Heart left ventricle (tissue), 16 donors: ENCODE measurements around the gene DLGAP1. TPM values are rescaled to one million over a fixed set of nuclear protein-coding genes. Genes with fewer than 3 reads are reported as not detected.
"Not testable (repeated sequence)": the region's sequence is repeated elsewhere in the genome, so short reads cannot be mapped to it uniquely, and the experiment has no call there.

Source experiments
- ATAC-seq, 4 donors: fragments of 200-7000 bp; cut with Tn5 transposase; one replicate each; pipeline ENCODE4 v1.9.1; 2020 to 2022; ENCODE audit warnings: moderate library complexity in 4 of 4, mild to moderate bottlenecking in 3 of 4, moderate number of reproducible peaks in 1 of 4
- DNase-seq, 5 donors: peaks; one replicate each; pipeline ENCODE4 v3.0.0-alpha.2; 2020
- H3K27ac ChIP-seq, 12 donors: fragments of 200-600 bp; sonication (generic) in 4 of 12; one replicate each; pipeline versions ENCODE4 v1.5.0 to v1.8.0; 2016 to 2022; ENCODE audit warnings: mild to moderate bottlenecking in 2 of 12
- H3K27me3 ChIP-seq, 9 donors: fragments of 200-600 bp; sonication (generic) in 2 of 9; one replicate each; pipeline versions ENCODE4 v1.5.1 to v1.8.0; 2016 to 2022; ENCODE audit warnings: mild to moderate bottlenecking in 3 of 9
- H3K36me3 ChIP-seq, 9 donors: fragments of 200-600 bp; sonication (generic) in 2 of 9; one replicate each; pipeline versions ENCODE4 v1.5.0 to v1.8.0; 2018 to 2022; ENCODE audit warnings: mild to moderate bottlenecking in 2 of 9
- H3K4me1 ChIP-seq, 12 donors: fragments of 200-600 bp; sonication (generic) in 4 of 12; one replicate each; pipeline versions ENCODE4 v1.5.0 to v1.8.0; 2016 to 2022; ENCODE audit warnings: mild to moderate bottlenecking in 3 of 12
- H3K4me3 ChIP-seq, 12 donors: fragments of 200-600 bp; sonication (generic) in 4 of 12; one replicate each; pipeline versions ENCODE4 v1.5.0 to v1.8.0; 2017 to 2022; ENCODE audit warnings: mild to moderate bottlenecking in 9 of 12, moderate library complexity in 4 of 12
- H3K9me3 ChIP-seq, 12 donors: fragments of 200-600 bp; sonication (generic) in 4 of 12; one replicate each; pipeline versions ENCODE4 v1.5.0 to v1.8.0; 2016 to 2022; ENCODE audit warnings: mild to moderate bottlenecking in 1 of 12
- CTCF ChIP-seq, 12 donors: fragments of 200-600 bp; sonication (generic) in 4 of 12; IDR thresholded peaks; one replicate each; pipeline versions ENCODE4 v1.5.0 to v1.8.0; 2018 to 2022; ENCODE audit warnings: antibody characterized with exemption in 12 of 12, mild to moderate bottlenecking in 5 of 12
- POLR2A ChIP-seq, 2 donors: fragments of 450-650 bp; IDR thresholded peaks; one replicate each; pipeline ENCODE4 v1.6.1; 2017; ENCODE audit warnings: antibody characterized with exemption in 2 of 2, mild to moderate bottlenecking in 2 of 2, moderate library complexity in 2 of 2
- WGBS, 4 donors: extraction: QIAGEN DNeasy Blood & Tissue Kit in 2 of 4; methylation state at CpG; one replicate each; pipeline versions ENCODE4 v1.1.5 to v1.1.7; 2013 to 2018; 5-methylcytosine and 5-hydroxymethylcytosine counted together
- intact Hi-C, 10 donors: fragments of 100-400 bp; cut with DNase I; formaldehyde crosslinking; loops; one replicate each; pipeline versions ENCODE4 v1.11.1 to v1.14.2; 2022
- polyA plus RNA-seq, 2 donors: library from polyadenylated mRNA; stranded (reverse); fragments of 200-250 nt; gene quantifications; one replicate each; pipeline ENCODE4 v1.2.3, GENCODE V29; 2013
- total RNA-seq, 9 donors: library from RNA; depleted of rRNA in 2 of 9; stranded (reverse); fragments of >200 nt in 2 of 9; fragmentation: NEBNext Ultra II Directional in 3 of 9; extraction: Animal tissue kit (Norgen Biotek cat#: 25700) in 3 of 9; gene quantifications; one replicate each; pipeline versions ENCODE4 v1.1.0 to v1.2.4, GENCODE V29; 2016 to 2023
- donor health status: ischemic (EF 13 %, LVEDD 7.1; RV severe dilation, severe dysfunction).
- donor health status: healthy with polysubstance abuse.
- donor health status: DM: no; HTN: yes; CAD: no.
- donor health status: DM: no; HTN: no; CAD: no.
- donor health status: ischemic (EF 25% LVEDD 6.9; RV normal size, moderate dysfunction).
- donor health status: ischemic (EF 25% LVEDD 5.7; RV mildly dilated, moderate dysfunction).
- donor health status: healthy.
- donor health status: DM: yes; HTN: yes; CAD: no.
- donor health status: ischemic (EF 35%, LVEDD 5.7; RV mildly dilated, moderate dysfunction).
- donor health status: nonischemic (EF 11% LVEDD 7.7; RV severe dilation, severe dysfunction).
- donor health status: DM: yes; HTN: yes; CAD: no.
- donor health status: PGD.
- donor health status: ischemic (EF 29% LVEDD 5.4; RV normal size, mild dysfunction).
- donor health status: nonischemic (EF 23%, LVEDD 6.1; RV moderate dilation, normal function).

Gene DLGAP1
- total and polyA plus RNA-seq, 11 donors, result 0.10 to 5.5 (median 0.40) TPM; not detected in 1

- Histone ChIP-seq H3K36me3 (no peaks in the 10 kb centered on the region), H3K27me3 (no peaks in the 10 kb centered on the region), H3K27ac (no peak overlapping the region), H3K4me1 (peaks cover 0 to 9% (median 0%) of the 10 kb centered on the region in 12 donors), H3K9me3 (no peaks in the 10 kb centered on the region), H3K4me3 (no peak overlapping the region)
- TF ChIP-seq CTCF (IDR thresholded peaks at IDR 0.05), result no peak
- TF ChIP-seq POLR2A (IDR thresholded peaks at IDR 0.05), result no peak
- DNase-seq, result no peak
- intact Hi-C loops, result loop anchor here in 2 of 10 donors (5.0 kb wide), 2 partner anchors 117 to 302 kb away; no protein-coding TSS in a partner anchor
- no peak for ATAC-seq
- WGBS, 4 donors, result 97 to 100% (median 99%) methylated on average over 2 of the region's 2 CpGs
These were observed 870.7 kb downstream of the DLGAP1 start for GRCh38 chr18:3584266-3584861.

GRCh38 chr18:3583873-3584247, 871.2 kb downstream of the DLGAP1 start:
- no peaks in the 10 kb centered on the region for H3K36me3 ChIP-seq
- H3K27me3 ChIP-seq, result no peaks in the 10 kb centered on the region
- intact Hi-C loops, result loop anchor here in 2 of 10 donors (5.0 kb wide), 2 partner anchors 117 to 302 kb away; no protein-coding TSS in a partner anchor
- H3K4me1 ChIP-seq, result peaks cover 0 to 9% (median 0%) of the 10 kb centered on the region in 12 donors
- 91 to 96% (median 94%) methylated on average over 7 of the region's 7 CpGs for WGBS, 4 donors
- ATAC-seq, result no peak
- no peak for TF ChIP-seq CTCF (IDR thresholded peaks at IDR 0.05)
- no peak for TF ChIP-seq POLR2A (IDR thresholded peaks at IDR 0.05)
- H3K27ac ChIP-seq, result no peak overlapping the region
- no peak overlapping the region for H3K4me3 ChIP-seq
- no peaks in the 10 kb centered on the region for H3K9me3 ChIP-seq
- no peak for DNase-seq

- not testable (repeated sequence) for ATAC-seq, DNase-seq, H3K27ac ChIP-seq, H3K36me3 ChIP-seq, H3K9me3 ChIP-seq, H3K4me3 ChIP-seq, H3K4me1 ChIP-seq, H3K27me3 ChIP-seq
- WGBS, 4 donors, result 82 to 91% (median 85%) methylated on average over 7 of the region's 7 CpGs
- intact Hi-C loops, result loop anchor here in 2 of 10 donors (5.0 kb wide), 2 partner anchors 116 to 301 kb away; no protein-coding TSS in a partner anchor
These were observed 871.8 kb downstream of the DLGAP1 start for GRCh38 chr18:3583106-3583872.

- 79 to 86% (median 83%) methylated on average over 13 of the region's 13 CpGs for WGBS, 4 donors
- intact Hi-C loops, result loop anchor here in 2 of 10 donors (5.0 kb wide), 2 partner anchors 115 to 300 kb away; no protein-coding TSS in a partner anchor
- no peak for ATAC-seq
- no peaks in the 10 kb centered on the region for H3K9me3 ChIP-seq
- H3K36me3 ChIP-seq, result no peaks in the 10 kb centered on the region
- H3K4me1 ChIP-seq, result peaks cover 0 to 9% (median 0%) of the 10 kb centered on the region in 12 donors
- H3K4me3 ChIP-seq, result no peak overlapping the region
- H3K27me3 ChIP-seq, result no peaks in the 10 kb centered on the region
- H3K27ac ChIP-seq, result no peak overlapping the region
- DNase-seq, result no peak
- TF ChIP-seq CTCF (IDR thresholded peaks at IDR 0.05) (no peak), POLR2A (IDR thresholded peaks at IDR 0.05) (no peak)
These were observed 873.2 kb downstream of the DLGAP1 start for GRCh38 chr18:3581890-3582289.

- ATAC-seq, H3K27me3 ChIP-seq, H3K4me3 ChIP-seq, H3K9me3 ChIP-seq, H3K4me1 ChIP-seq, H3K27ac ChIP-seq, H3K36me3 ChIP-seq: not testable (repeated sequence)
- 90 to 95% (median 92%) methylated on average over 17 to 19 of the region's 22 CpGs for WGBS, 4 donors
- DNase-seq, result peak in 1 of 5 donors; percentile 9
- intact Hi-C loops, result loop anchor here in 2 of 10 donors (5.0 kb wide), 2 partner anchors 113 to 298 kb away; no protein-coding TSS in a partner anchor
These were observed 874.5 kb downstream of the DLGAP1 start for GRCh38 chr18:3580523-3581025.
